HCT116 (cell line): Measurements from ENCODE around the gene SLC25A21. TPM values are rescaled to one million over a fixed set of nuclear protein-coding genes. Genes with fewer than 3 reads are reported as not detected.

Experiments used
- ATAC-seq: fragments of 200-7000 bp; cut with Tn5 transposase; 2 replicates; pipeline ENCODE4 v1.9.1; 2020; ENCODE audit warnings: mild to moderate bottlenecking, moderate library complexity
- BruUV-seq: library from RNA; stranded (reverse); fragments of 400-500 nt; replicated peaks from 2 replicates; lab custom pipeline; 2021; lab: Mats Ljungman, UMichigan
- CTCF ChIA-PET: fragments of 300-600 bp; sonication (Branson Sonifier 250); formaldehyde crosslinking; loops from one replicate; lab custom pipeline; 2021; ENCODE audit warnings: antibody characterized with exemption; lab: Charles Lee
- POLR2A ChIA-PET: fragments of 300-600, 350-600 bp; sonication (Branson Sonifier 250); formaldehyde crosslinking; loops from one replicate; lab custom pipeline; 2021; ENCODE audit warnings: antibody characterized with exemption; lab: Charles Lee
- RAD21 ChIA-PET, 2 experiments: fragments of 300-600 bp; sonication (Branson Sonifier 250); formaldehyde crosslinking; loops; one replicate each; lab custom pipeline; 2023; ENCODE audit warnings: low total read pairs in 2 of 2; ENCODE audit not compliant: uncharacterized antibody in 2 of 2, unreplicated experiment in 2 of 2, low non-redundant PET in 1 of 2; lab: Charles Lee
- DNase-seq: peaks from one replicate; pipeline ENCODE4 v3.0.0-alpha.2; 2010; ENCODE audit warnings: low read depth, low spot score
- H2AFZ ChIP-seq: fragments of 200-600 bp; shearing (Covaris generic), sonication (generic); 2 replicates; pipeline ENCODE4 v1.6.1; 2017; ENCODE audit warnings: low read depth, mixed run types, mixed read lengths, antibody characterized with exemption, low read length; ENCODE audit not compliant: poor library complexity, severe bottlenecking
- H3K27ac ChIP-seq: 2 replicates; pipeline ENCODE4 v1.5.1; 2012; ENCODE audit warnings: low read depth, low read length
- H3K27me3 ChIP-seq: fragments of 200-600 bp; sonication (generic); 2 replicates; pipeline ENCODE4 v1.6.1; 2016; ENCODE audit warnings: mixed run types, low read length, mixed read lengths; ENCODE audit not compliant: insufficient read depth
- H3K36me3 ChIP-seq, 2 experiments: fragments of 200-500 bp in 1 of 2; fragments of 200-600 bp in 1 of 2; sonication (Bioruptor generic) in 1 of 2; sonication (generic) in 1 of 2; 2 replicates each; pipeline versions ENCODE4 v1.5.1 to v1.6.1; 2014 to 2016; ENCODE audit warnings: low read length in 2 of 2, inconsistent platforms in 1 of 2, mixed read lengths in 1 of 2, mixed run types in 1 of 2; ENCODE audit not compliant: insufficient read depth in 2 of 2, control insufficient read depth in 1 of 2
- H3K4me1 ChIP-seq, 2 experiments: fragments of 200-600 bp in 1 of 2; sonication (generic) in 1 of 2; 2 replicates each; pipeline versions ENCODE4 v1.5.1 to v1.6.1; 2012 to 2017; ENCODE audit warnings: low read length in 2 of 2, inconsistent platforms in 1 of 2, mild to moderate bottlenecking in 1 of 2, mixed read lengths in 1 of 2, mixed run types in 1 of 2, moderate library complexity in 1 of 2; ENCODE audit not compliant: insufficient read depth in 2 of 2, control insufficient read depth in 1 of 2
- H3K4me2 ChIP-seq: fragments of 200-600 bp; sonication (generic); 2 replicates; pipeline ENCODE4 v1.6.1; 2017; ENCODE audit warnings: mixed run types, low read length, mixed read lengths
- H3K4me3 ChIP-seq, 2 experiments: fragments of 200-600 bp in 1 of 2; sonication (generic) in 1 of 2; replicated peaks in 1 of 2; 2 replicates each; pipeline ENCODE4 v1.5.1; 2011 to 2016; ENCODE audit warnings: low read length in 2 of 2, control low read depth in 1 of 2, low read depth in 1 of 2, mild to moderate bottlenecking in 1 of 2, mixed read lengths in 1 of 2, mixed run types in 1 of 2
- H3K79me2 ChIP-seq: fragments of 200-600 bp; sonication (generic); 2 replicates; pipeline ENCODE4 v1.6.1; 2017; ENCODE audit warnings: mild to moderate bottlenecking, mixed run types, low read length, moderate library complexity, mixed read lengths; ENCODE audit not compliant: insufficient read depth
- H3K9ac ChIP-seq: fragments of 200-600 bp; sonication (generic); 2 replicates; pipeline ENCODE4 v1.6.1; 2016; ENCODE audit warnings: low read length, mixed read lengths
- H3K9me2 ChIP-seq: fragments of 200-600 bp; sonication (generic), shearing (Covaris generic); 2 replicates; pipeline ENCODE4 v1.6.1; 2017; ENCODE audit warnings: mixed run types, mild to moderate bottlenecking, moderate library complexity; ENCODE audit not compliant: insufficient read depth
- H3K9me3 ChIP-seq, 2 experiments: fragments of 200-500 bp in 1 of 2; fragments of 200-600 bp in 1 of 2; sonication (Bioruptor generic) in 1 of 2; sonication (generic) in 1 of 2; 2 replicates each; pipeline ENCODE4 v1.6.1; 2014 to 2017; ENCODE audit warnings: low read length in 2 of 2, mixed read lengths in 2 of 2, inconsistent platforms in 1 of 2, low read depth in 1 of 2, mild to moderate bottlenecking in 1 of 2, mixed run types in 1 of 2, moderate library complexity in 1 of 2; ENCODE audit not compliant: control insufficient read depth in 1 of 2, insufficient read depth in 1 of 2
- H4K20me1 ChIP-seq: fragments of 200-600 bp; sonication (generic), shearing (Covaris generic); 2 replicates; pipeline ENCODE4 v1.6.1; 2017; ENCODE audit warnings: mixed run types, mild to moderate bottlenecking, moderate library complexity; ENCODE audit not compliant: insufficient read depth
- ATF3 ChIP-seq: IDR thresholded peaks from 2 replicates; pipeline ENCODE4 v1.6.1; 2012
- CTCF ChIP-seq, 3 experiments: fragments of 200-600 bp in 1 of 3; sonication (generic) in 1 of 3; IDR thresholded peaks in 2 of 3; conservative IDR thresholded peaks in 1 of 3; 2 replicates each; pipeline ENCODE4 v1.5.1; 2012 to 2017; ENCODE audit warnings: low read depth in 2 of 3, low read length in 2 of 3, antibody characterized with exemption in 1 of 3, borderline replicate concordance in 1 of 3, control low read depth in 1 of 3, mild to moderate bottlenecking in 1 of 3, mixed read lengths in 1 of 3, mixed run types in 1 of 3, moderate library complexity in 1 of 3; ENCODE audit not compliant: insufficient read depth in 1 of 3
- EGR1 ChIP-seq: IDR thresholded peaks from 2 replicates; pipeline ENCODE4 v1.6.1; 2012; ENCODE audit warnings: low read depth
- EZH2 ChIP-seq: fragments of 200-600 bp; sonication (generic); IDR thresholded peaks from 2 replicates; pipeline ENCODE4 v1.6.1; 2017; ENCODE audit warnings: antibody characterized with exemption, mixed run types
- EZH2phosphoT487 ChIP-seq: fragments of 200-600 bp; IDR thresholded peaks from 2 replicates; pipeline ENCODE4 v1.6.1; 2018; ENCODE audit warnings: antibody characterized with exemption, borderline replicate concordance
- FOSL1 ChIP-seq: IDR thresholded peaks from 2 replicates; pipeline ENCODE4 v1.6.1; 2012; ENCODE audit warnings: low read depth
- JUND ChIP-seq: IDR thresholded peaks from 2 replicates; pipeline ENCODE4 v1.6.1; 2012
- POLR2AphosphoS5 ChIP-seq: IDR thresholded peaks from 2 replicates; pipeline ENCODE4 v1.6.1; 2011; ENCODE audit warnings: mild to moderate bottlenecking, low read depth, low read length, moderate library complexity
- SIN3A ChIP-seq: IDR thresholded peaks from 2 replicates; pipeline ENCODE4 v1.6.1; 2012; ENCODE audit warnings: low read depth
- SP1 ChIP-seq: IDR thresholded peaks from 2 replicates; pipeline ENCODE4 v1.6.1; 2012; ENCODE audit warnings: low read depth
- SRF ChIP-seq: IDR thresholded peaks from 2 replicates; pipeline ENCODE4 v1.6.1; 2012; ENCODE audit warnings: low read depth
- YY1 ChIP-seq: IDR thresholded peaks from 2 replicates; pipeline ENCODE4 v1.6.1; 2011; ENCODE audit warnings: low read length, low read depth, moderate library complexity, mild to moderate bottlenecking; ENCODE audit not compliant: insufficient replicate concordance; ENCODE audit errors: extremely low read depth
- ZBTB33 ChIP-seq: IDR thresholded peaks from 2 replicates; pipeline ENCODE4 v1.6.1; 2011; ENCODE audit warnings: mild to moderate bottlenecking, low read length, moderate library complexity; ENCODE audit not compliant: insufficient replicate concordance; ENCODE audit errors: extremely low read depth
- ZFX ChIP-seq: fragments of 450-650 bp; IDR thresholded peaks from 2 replicates; pipeline ENCODE4 v1.6.1; 2017
- ZNF274 ChIP-seq: fragments of 200-500 bp; sonication (Bioruptor generic); IDR thresholded peaks from 2 replicates; pipeline ENCODE4 v1.6.1; 2014; ENCODE audit warnings: mild to moderate bottlenecking, low read depth, low read length, inconsistent platforms
- intact Hi-C: fragments of 100-400 bp; cut with micrococcal nuclease; formaldehyde crosslinking; loops from 2 replicates; pipeline ENCODE4 v1.10.0; 2022
- total RNA-seq: library from RNA; stranded (reverse); gene quantifications from one replicate; pipeline ENCODE4 v1.2.1, GENCODE V29; 2021; ENCODE audit not compliant: unreplicated experiment
- TF ChIP-seq, protein P1 (sequence below): IDR thresholded peaks from 2 replicates; pipeline ENCODE4 v1.6.1; 2012; ENCODE audit warnings: low read depth
- TF ChIP-seq, protein P2 (sequence below): IDR thresholded peaks from 2 replicates; pipeline ENCODE4 v1.6.1; 2012

Gene SLC25A21
- total RNA-seq, 1 experiment from 2014 or later: 3.5 TPM

DNA sequence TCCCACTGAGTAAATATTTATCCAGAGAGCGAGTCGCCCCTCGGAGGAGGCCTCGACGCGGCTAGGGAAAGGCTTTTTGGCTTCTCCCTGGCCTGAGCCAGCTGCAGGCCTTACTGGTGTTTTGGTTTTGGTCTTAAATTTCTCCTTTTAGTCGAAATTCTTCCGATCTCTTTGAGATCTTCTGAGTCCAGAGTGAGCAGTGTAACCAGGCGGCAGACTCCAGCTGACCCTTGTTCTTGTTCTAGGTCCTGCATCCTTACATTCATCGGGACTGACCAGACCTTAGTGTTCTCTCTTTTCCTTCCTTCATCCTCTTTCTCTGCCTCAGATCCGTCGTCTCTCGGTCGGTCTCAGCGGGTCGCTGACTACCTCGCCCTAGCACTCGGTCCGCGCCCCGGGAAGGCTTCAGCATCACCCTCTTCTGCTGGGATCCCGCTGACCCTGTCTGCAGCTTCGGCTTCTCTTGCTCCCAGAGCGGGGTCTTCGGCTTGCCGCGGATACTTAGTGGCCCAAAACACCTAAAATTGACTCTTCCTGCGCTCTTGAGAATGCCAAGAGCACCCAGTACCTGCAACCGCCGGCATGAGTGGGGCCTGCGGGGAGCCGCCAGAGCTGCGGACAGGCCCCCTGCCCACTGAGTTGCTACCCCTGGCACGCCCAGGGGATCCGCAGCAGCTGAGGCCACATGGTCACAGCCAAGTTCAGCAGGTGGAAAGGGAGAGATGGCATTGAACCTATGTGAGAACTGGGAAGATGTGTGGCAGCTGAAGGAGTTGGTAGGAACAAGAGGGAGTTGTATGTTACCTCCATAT lies 513.2 kb downstream of the SLC25A21 start:
- RAD21 ChIA-PET: no interaction called here
- TF ChIP-seq, protein P1, sequence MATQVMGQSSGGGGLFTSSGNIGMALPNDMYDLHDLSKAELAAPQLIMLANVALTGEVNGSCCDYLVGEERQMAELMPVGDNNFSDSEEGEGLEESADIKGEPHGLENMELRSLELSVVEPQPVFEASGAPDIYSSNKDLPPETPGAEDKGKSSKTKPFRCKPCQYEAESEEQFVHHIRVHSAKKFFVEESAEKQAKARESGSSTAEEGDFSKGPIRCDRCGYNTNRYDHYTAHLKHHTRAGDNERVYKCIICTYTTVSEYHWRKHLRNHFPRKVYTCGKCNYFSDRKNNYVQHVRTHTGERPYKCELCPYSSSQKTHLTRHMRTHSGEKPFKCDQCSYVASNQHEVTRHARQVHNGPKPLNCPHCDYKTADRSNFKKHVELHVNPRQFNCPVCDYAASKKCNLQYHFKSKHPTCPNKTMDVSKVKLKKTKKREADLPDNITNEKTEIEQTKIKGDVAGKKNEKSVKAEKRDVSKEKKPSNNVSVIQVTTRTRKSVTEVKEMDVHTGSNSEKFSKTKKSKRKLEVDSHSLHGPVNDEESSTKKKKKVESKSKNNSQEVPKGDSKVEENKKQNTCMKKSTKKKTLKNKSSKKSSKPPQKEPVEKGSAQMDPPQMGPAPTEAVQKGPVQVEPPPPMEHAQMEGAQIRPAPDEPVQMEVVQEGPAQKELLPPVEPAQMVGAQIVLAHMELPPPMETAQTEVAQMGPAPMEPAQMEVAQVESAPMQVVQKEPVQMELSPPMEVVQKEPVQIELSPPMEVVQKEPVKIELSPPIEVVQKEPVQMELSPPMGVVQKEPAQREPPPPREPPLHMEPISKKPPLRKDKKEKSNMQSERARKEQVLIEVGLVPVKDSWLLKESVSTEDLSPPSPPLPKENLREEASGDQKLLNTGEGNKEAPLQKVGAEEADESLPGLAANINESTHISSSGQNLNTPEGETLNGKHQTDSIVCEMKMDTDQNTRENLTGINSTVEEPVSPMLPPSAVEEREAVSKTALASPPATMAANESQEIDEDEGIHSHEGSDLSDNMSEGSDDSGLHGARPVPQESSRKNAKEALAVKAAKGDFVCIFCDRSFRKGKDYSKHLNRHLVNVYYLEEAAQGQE: no peak
- TF ChIP-seq SRF: no peak
- no peak for TF ChIP-seq FOSL1
- no peak for TF ChIP-seq ZNF274
- TF ChIP-seq CTCF (IDR thresholded peaks at IDR 0.05 in 2 of 3, conservative IDR thresholded peaks at IDR 0.05 in 1 of 3; ENCODE audit: borderline replicate concordance in 1 of 3, insufficient read depth in 1 of 3, low read depth in 2 of 3, low read length in 2 of 3): no peak
- TF ChIP-seq ZBTB33: no peak
- no peak for TF ChIP-seq SP1
- TF ChIP-seq EGR1: no peak
- no peak for TF ChIP-seq SIN3A
- TF ChIP-seq ATF3: no peak
- TF ChIP-seq YY1: no peak
- TF ChIP-seq EZH2: no peak
- TF ChIP-seq JUND: no peak
- TF ChIP-seq EZH2phosphoT487: no peak
- TF ChIP-seq, protein P2, sequence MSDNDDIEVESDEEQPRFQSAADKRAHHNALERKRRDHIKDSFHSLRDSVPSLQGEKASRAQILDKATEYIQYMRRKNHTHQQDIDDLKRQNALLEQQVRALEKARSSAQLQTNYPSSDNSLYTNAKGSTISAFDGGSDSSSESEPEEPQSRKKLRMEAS: no peak
- no peak for TF ChIP-seq POLR2AphosphoS5
- TF ChIP-seq ZFX: no peak
- Histone ChIP-seq H3K79me2 (no peaks in the 10 kb centered on the region), H3K27ac (no peak overlapping the region), H4K20me1 (no peaks in the 10 kb centered on the region), H3K4me2 (no peak overlapping the region), H3K4me3 (no peak overlapping the region), H3K9me3 (no peaks in the 10 kb centered on the region), H3K36me3 (no peaks in the 10 kb centered on the region; a peak in 1 of 4 replicates), H3K4me1 (peaks cover 9 to 21% of the 10 kb centered on the region in 2 experiments; a peak in 3 of 4 replicates), H3K9me2 (no peaks in the 10 kb centered on the region), H3K9ac (no peak overlapping the region), H3K27me3 (no peaks in the 10 kb centered on the region), H2AFZ (no peak overlapping the region)
- BruUV-seq: no TSS peak
- no peak for ATAC-seq
- DNase-seq: no peak
- CTCF ChIA-PET: no interaction called here
- POLR2A ChIA-PET: no interaction called here
- intact Hi-C loops: no loop called here
